ENCODE results near the gene IL9. TPM values are rescaled to one million over a fixed set of nuclear protein-coding genes. Genes with fewer than 3 reads are reported as not detected.

Gene IL9
- total RNA-seq, 2 donors from 2014 or later, result not detected

DNA sequence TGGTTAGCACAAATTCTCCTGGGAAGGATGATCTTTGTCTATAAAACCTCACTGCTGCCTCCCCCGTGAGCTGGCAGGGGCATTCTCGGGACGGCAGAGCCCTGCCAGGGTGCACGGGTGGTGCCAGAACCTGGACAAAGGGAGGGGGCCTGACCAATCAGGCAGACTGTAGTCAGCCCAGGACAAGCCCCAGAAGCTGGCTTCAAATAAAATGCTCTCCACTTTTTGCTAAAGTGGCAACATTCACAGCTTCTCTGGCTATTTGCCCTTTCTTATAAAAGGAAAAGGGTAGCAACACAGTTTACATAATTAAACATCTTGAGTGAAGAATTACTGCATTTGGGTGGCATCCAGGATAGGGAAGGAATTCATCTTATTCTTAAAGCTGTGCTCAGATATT is 14.4 kb downstream of the IL9 start:
- Histone ChIP-seq H3K9me3 (no peaks in the 10 kb centered on the region), H3K27ac (no peak overlapping the region), H3K27me3 (no peaks in the 10 kb centered on the region), H3K4me3 (no peak overlapping the region), H3K9ac (ENCODE audit: low read depth in 2 of 2, low read length in 2 of 2) (no peak overlapping the region), H3K4me1 (no peaks in the 10 kb centered on the region), H3K36me3 (no peaks in the 10 kb centered on the region)
- DNase-seq, result no peak
- TF ChIP-seq, protein P1, sequence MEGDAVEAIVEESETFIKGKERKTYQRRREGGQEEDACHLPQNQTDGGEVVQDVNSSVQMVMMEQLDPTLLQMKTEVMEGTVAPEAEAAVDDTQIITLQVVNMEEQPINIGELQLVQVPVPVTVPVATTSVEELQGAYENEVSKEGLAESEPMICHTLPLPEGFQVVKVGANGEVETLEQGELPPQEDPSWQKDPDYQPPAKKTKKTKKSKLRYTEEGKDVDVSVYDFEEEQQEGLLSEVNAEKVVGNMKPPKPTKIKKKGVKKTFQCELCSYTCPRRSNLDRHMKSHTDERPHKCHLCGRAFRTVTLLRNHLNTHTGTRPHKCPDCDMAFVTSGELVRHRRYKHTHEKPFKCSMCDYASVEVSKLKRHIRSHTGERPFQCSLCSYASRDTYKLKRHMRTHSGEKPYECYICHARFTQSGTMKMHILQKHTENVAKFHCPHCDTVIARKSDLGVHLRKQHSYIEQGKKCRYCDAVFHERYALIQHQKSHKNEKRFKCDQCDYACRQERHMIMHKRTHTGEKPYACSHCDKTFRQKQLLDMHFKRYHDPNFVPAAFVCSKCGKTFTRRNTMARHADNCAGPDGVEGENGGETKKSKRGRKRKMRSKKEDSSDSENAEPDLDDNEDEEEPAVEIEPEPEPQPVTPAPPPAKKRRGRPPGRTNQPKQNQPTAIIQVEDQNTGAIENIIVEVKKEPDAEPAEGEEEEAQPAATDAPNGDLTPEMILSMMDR (IDR thresholded peaks at IDR 0.05), result no peak
- intact Hi-C loops (cut with DNase I), result loop anchor here (10.0 kb wide), 1 partner anchor 544 kb away; no protein-coding TSS in a partner anchor

DNA sequence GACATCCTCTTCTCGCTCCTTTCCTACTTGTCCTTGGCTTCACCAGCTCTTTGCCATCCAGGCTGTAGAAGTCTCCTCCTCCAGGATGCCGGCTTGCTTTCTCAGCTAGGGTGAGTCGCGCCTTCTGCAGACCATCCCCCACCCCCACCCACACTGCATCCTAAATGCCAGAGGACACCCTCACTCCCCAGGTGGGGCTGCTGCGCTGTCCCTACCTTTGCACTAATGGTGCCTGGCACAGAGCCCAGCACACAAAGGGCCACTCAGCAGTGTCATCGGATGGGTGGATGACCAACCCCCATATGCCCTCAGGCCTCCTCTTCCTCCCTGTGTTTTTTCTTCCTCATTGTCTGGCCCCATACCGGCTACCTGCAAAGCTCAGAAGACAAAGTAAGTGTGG is 14.8 kb downstream of the IL9 start:
- Histone ChIP-seq H3K4me1 (no peaks in the 10 kb centered on the region), H3K27me3 (no peaks in the 10 kb centered on the region), H3K27ac (no peak overlapping the region), H3K9ac (ENCODE audit: low read depth in 2 of 2, low read length in 2 of 2) (no peak overlapping the region), H3K9me3 (no peaks in the 10 kb centered on the region), H3K36me3 (no peaks in the 10 kb centered on the region), H3K4me3 (no peak overlapping the region)
- DNase-seq, result no peak
- intact Hi-C loops (cut with DNase I), result loop anchor here (10.0 kb wide), 1 partner anchor 544 kb away; no protein-coding TSS in a partner anchor
- TF ChIP-seq, protein P1 (IDR thresholded peaks at IDR 0.05), result no peak

DNA sequence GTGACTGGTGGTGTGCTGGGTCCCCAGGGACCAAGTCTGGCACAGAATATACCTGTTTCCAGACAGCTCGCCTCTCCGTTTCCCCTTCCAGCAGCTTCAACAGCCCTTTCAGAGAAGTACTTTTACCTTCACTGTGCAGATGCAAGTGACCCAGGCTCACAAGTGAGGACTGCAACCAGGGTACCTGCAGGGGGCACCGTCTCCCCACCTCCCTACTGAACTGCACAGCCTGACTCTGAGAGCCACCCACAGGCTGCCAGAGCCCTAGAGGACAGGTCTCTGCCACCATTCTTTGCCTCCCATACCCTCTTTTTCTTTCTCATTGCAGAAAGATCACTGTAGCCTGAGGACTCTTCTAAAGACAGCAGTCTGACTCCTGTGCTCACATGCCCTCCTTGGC is 15.4 kb downstream of the IL9 start:
- H3K9ac ChIP-seq (ENCODE audit: low read depth in 2 of 2, low read length in 2 of 2), result no peak overlapping the region
- no peaks in the 10 kb centered on the region for H3K27me3 ChIP-seq
- intact Hi-C loops (cut with DNase I), result loop anchor here (10.0 kb wide), 1 partner anchor 545 kb away; no protein-coding TSS in a partner anchor
- no peaks in the 10 kb centered on the region for H3K4me1 ChIP-seq
- no peak for DNase-seq
- no peaks in the 10 kb centered on the region for H3K9me3 ChIP-seq
- TF ChIP-seq, protein P1 (IDR thresholded peaks at IDR 0.05), result no peak
- no peak overlapping the region for H3K4me3 ChIP-seq
- H3K36me3 ChIP-seq, result no peaks in the 10 kb centered on the region
- H3K27ac ChIP-seq, result no peak overlapping the region

DNA sequence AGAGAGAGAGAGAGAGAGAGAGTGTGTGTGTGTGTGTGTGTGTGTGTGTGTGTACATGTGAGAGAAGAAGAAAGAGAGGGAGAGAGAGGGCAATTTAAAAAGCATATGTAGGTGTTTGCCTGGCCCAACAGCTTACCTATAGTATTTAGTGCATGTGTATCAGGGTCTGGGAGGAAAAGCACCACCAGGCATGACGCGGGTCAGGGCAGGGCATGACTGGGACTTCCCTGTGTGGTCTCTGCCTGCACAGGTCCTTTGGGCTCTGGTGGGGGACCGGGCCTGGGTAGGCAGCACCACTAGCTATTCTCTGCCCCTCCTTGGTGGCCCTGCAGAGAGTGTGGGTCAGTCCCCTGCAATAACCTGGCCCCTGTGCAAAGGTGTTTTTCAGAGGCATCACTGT is 16.1 kb downstream of the IL9 start:
- no peak for DNase-seq
- TF ChIP-seq, protein P1 (IDR thresholded peaks at IDR 0.05), result no peak
- no peaks in the 10 kb centered on the region for H3K27me3 ChIP-seq
- no peak overlapping the region for H3K27ac ChIP-seq
- no peaks in the 10 kb centered on the region for H3K36me3 ChIP-seq
- H3K4me3 ChIP-seq, result no peak overlapping the region
- H3K9me3 ChIP-seq, result no peaks in the 10 kb centered on the region
- no peak overlapping the region for H3K9ac ChIP-seq (ENCODE audit: low read depth in 2 of 2, low read length in 2 of 2)
- no peaks in the 10 kb centered on the region for H3K4me1 ChIP-seq
- intact Hi-C loops (cut with DNase I), result no loop called here

DNA sequence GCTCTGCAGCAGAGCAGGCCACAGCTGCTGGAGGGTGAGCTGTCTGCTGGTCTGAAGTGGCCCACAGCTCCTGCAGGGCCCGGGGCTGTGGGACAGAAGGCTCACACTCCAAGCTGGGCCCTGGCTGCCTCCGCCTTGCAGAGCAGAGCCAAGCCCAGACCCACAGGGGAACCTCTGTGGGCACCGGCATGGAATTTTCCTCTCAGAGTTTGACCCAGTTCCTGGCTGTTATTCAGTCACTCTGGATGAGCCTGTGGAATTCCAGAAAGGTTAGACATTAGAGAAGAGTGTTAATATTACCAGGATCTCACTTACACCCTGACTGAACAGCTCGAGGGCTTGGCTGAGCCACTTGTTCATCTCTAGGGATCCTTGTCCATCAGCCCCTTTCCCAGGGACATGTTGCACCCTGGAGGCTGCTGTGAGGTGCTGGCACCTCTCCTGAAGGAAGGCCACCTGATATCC is 17.5 kb downstream of the IL9 start:
- intact Hi-C loops (cut with DNase I), result no loop called here
- H3K9ac ChIP-seq (ENCODE audit: low read depth in 2 of 2, low read length in 2 of 2), result no peak overlapping the region

More for the DNA sequence above, 17.5 kb downstream of the IL9 start:
- no peaks in the 10 kb centered on the region for H3K4me1 ChIP-seq
- H3K27me3 ChIP-seq, result no peaks in the 10 kb centered on the region
- H3K9me3 ChIP-seq, result no peaks in the 10 kb centered on the region
- TF ChIP-seq, protein P1 (IDR thresholded peaks at IDR 0.05), result no peak
- H3K36me3 ChIP-seq, result no peaks in the 10 kb centered on the region
- H3K27ac ChIP-seq, result no peak overlapping the region
- DNase-seq, result no peak
- no peak overlapping the region for H3K4me3 ChIP-seq
